Activated CD4-positive, alpha-beta T cell treated with anti-CD3 and anti-CD28 coated beads, Interleukin-2, amount 50 U/mL, for 48 hours (primary cell): ENCODE data around the gene HSP90AA1.

Experiments
- DNase-seq, 2 experiments: peaks; one replicate each; pipeline ENCODE4 v3.0.0-alpha.2; 2020

The HSP90AA1 gene

DNA sequence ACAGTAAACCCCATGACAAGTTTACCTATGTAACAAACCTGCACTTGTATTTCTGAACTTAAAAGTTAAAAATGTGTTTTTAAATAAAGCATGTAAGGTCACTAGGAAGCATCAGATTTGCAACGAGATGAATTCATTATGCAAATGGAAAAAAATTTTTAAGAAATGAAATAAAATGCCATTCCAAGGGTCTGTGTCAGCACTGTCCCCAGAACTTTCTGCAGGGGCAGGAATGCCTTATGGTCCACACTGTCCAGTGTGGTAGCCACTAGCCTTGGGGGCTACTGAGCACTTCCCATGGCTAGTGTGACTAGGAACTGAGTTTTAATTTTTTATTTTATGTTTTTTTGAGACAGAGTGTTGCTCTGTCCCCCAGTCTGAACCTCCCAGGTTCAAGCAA lies 49.2 kb downstream of the HSP90AA1 start:
- no peak for DNase-seq

DNA sequence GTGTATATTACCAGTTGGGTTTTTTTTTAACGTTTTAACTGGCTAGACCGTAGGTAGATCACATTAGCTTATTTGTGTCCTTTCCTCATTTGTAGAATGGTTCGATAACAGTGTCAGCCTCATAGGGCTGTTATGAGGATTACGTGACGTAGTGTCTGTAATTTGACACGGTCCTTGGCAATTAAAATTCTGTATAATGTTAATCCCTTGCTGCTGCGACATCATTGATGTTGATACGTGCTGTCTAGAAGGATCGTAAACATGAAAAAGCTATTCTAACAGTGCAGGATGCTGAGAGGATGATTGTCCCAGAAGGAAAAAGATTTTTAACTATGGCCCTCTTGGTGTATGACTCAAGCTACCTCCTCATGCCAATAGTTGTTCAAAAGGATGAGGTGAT lies 50.9 kb downstream of the HSP90AA1 start:
- DNase-seq: no peak

DNA sequence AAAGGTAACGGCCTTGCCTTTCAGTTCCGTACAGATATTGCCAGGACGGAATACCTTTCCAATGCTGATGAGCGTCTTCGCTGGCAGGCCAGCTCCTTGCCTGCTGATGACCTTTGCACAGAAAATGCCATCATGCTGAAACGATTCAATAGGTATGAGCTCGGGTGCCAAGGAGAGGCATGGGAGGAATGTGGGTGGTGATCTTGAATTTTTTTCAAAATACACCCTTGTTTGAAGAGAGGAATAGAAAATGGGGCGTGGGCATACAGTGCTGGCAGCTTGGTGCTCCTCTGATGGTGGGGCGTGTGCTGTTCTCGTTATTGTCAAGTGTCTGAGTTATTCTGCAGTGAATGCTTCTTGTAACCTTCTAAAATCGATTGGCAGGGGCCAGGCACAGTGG lies 52.5 kb downstream of the HSP90AA1 start:
- no peak for DNase-seq

DNA sequence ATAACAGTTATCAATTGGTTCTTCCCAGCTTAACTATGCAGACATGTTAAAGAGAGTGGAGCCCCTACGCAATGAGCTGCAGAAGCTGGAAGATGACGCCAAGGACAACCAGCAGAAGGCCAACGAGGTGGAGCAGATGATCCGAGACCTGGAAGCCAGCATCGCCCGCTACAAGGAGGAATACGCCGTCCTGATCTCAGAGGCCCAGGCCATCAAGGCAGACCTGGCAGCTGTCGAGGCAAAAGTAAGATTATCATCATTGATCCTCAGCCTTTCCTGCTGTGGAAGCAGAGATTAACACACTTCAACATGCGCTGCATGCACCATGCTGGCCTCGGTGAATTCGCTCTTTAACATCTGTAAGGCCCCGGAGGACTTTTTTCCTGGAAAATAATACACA lies 53.6 kb downstream of the HSP90AA1 start:
- DNase-seq: no peak
